ENCODE measurements around the gene CHMP2A. TPM values are rescaled to one million over a fixed set of nuclear protein-coding genes. Genes with fewer than 3 reads are reported as not detected.

The CHMP2A gene
- total RNA-seq, 2 donors from 2014 or later: 22.7 to 66.4 TPM

- Histone ChIP-seq H3K4me1 (peaks cover 35% of the 10 kb centered on the region), H3K9me3 (no peaks in the 10 kb centered on the region), H3K27me3 (no peaks in the 10 kb centered on the region), H3K36me3 (replicated peaks in 1 of 2; ENCODE audit: insufficient read depth in 1 of 2, low read depth in 2 of 2) (peaks cover 12 to 43% of the 10 kb centered on the region in 2 donors), H3K4me3 (no peak overlapping the region), H3K27ac (no peak overlapping the region)
- DNase-seq: no peak
- intact Hi-C loops (cut with DNase I): no loop called here
- 91 to 92% methylated on average over 9 to 11 of the region's 11 CpGs for WGBS, 2 donors
- no peak for TF ChIP-seq POLR2A (IDR thresholded peaks at IDR 0.05)
- no peak for ATAC-seq
Observed at GRCh38 chr19:58549664-58550361, 5.1 kb downstream of the CHMP2A start.

- peak in 1 of 4 donors; percentile 11 for DNase-seq
- 91 to 92% methylated on average over 12 to 20 of the region's 20 CpGs for WGBS, 2 donors
Observed at GRCh38 chr19:58548859-58549663, 5.8 kb downstream of the CHMP2A start.

DNA sequence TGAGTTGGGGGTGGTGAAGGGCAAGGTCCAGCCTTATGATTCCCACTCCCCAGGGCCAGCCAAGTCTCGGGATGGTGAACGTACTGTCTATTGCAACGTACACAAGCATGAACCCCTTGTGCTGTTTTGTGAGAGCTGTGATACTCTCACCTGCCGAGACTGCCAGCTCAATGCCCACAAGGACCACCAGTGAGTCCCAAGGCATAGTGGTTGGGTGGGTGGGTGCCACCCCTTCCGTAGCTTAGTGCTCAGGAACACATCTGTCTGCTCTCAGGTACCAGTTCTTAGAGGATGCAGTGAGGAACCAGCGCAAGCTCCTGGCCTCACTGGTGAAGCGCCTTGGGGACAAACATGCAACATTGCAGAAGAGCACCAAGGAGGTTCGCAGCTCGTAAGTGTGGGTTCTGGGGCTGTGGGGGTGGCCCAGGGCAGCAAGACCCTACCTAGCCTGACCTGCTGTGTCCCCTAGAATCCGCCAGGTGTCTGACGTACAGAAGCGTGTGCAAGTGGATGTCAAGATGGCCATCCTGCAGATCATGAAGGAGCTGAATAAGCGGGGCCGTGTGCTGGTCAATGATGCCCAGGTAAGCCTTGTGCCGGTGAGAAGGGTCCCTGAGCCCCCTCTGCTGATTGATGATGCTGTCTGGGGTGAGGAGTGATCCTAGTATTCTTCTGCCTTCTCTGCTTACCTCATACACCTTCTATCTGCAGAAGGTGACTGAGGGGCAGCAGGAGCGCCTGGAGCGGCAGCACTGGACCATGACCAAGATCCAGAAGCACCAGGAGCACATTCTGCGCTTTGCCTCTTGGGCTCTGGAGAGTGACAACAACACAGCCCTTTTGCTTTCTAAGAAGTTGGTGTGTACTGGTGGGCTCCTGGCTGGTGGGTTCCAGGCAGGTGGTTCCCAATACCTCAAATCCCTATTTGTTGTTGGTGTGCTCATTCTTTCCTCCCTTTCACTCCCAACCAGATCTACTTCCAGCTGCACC is 7.3 kb downstream of the CHMP2A start:
- no peaks in the 10 kb centered on the region for H3K27me3 ChIP-seq
- TF ChIP-seq POLR2A (IDR thresholded peaks at IDR 0.05) (no peak), CTCF (IDR thresholded peaks at IDR 0.05) (no peak)
- no peak overlapping the region for H3K27ac ChIP-seq
- peaks cover 27% of the 10 kb centered on the region for H3K4me1 ChIP-seq
- ATAC-seq: no peak
- intact Hi-C loops (cut with DNase I): no loop called here
- H3K36me3 ChIP-seq (replicated peaks in 1 of 2; ENCODE audit: insufficient read depth in 1 of 2, low read depth in 2 of 2): peaks cover 12 to 43% of the 10 kb centered on the region in 2 donors
- no peak for DNase-seq
- WGBS, 2 donors: 84 to 88% methylated on average over 10 to 18 of the region's 18 CpGs
- H3K9me3 ChIP-seq: no peaks in the 10 kb centered on the region
- H3K4me3 ChIP-seq: no peak overlapping the region

More at GRCh38 chr19:58548859-58549663, 5.8 kb downstream of the CHMP2A start:
- H3K36me3 ChIP-seq (replicated peaks in 1 of 2; ENCODE audit: insufficient read depth in 1 of 2, low read depth in 2 of 2): peaks cover 12 to 43% of the 10 kb centered on the region in 2 donors
- TF ChIP-seq POLR2A (IDR thresholded peaks at IDR 0.05): no peak
- TF ChIP-seq CTCF (IDR thresholded peaks at IDR 0.05): no peak
- H3K27ac ChIP-seq: no peak overlapping the region
- no peaks in the 10 kb centered on the region for H3K27me3 ChIP-seq
- no peak for ATAC-seq
- H3K4me1 ChIP-seq: peaks cover 30% of the 10 kb centered on the region
- intact Hi-C loops (cut with DNase I): no loop called here
- H3K4me3 ChIP-seq: no peak overlapping the region
- H3K9me3 ChIP-seq: no peaks in the 10 kb centered on the region

GRCh38 chr19:58546019-58546530 is 8.8 kb downstream of the CHMP2A start:
- Histone ChIP-seq H3K27me3 (no peaks in the 10 kb centered on the region), H3K4me3 (peak overlapping the region in 1 of 2 donors; percentile 85), H3K4me1 (peaks cover 27% of the 10 kb centered on the region), H3K27ac (peak overlapping the region in 1 of 4 donors; percentile 99), H3K36me3 (replicated peaks in 1 of 2; ENCODE audit: insufficient read depth in 1 of 2, low read depth in 2 of 2) (peaks cover 12 to 38% of the 10 kb centered on the region in 2 donors), H3K9me3 (no peaks in the 10 kb centered on the region)
- DNase-seq (no peak), ATAC-seq (no peak)
- intact Hi-C loops (cut with DNase I): no loop called here
- TF ChIP-seq POLR2A (IDR thresholded peaks at IDR 0.05): no peak
- no peak for TF ChIP-seq CTCF (IDR thresholded peaks at IDR 0.05)
- WGBS, 2 donors: 6 to 14% methylated on average over 1 of the region's 1 CpG
